ENCODE results near the gene NOX3.
"Not testable (repeated sequence)": the region's sequence is repeated elsewhere in the genome, so short reads cannot be mapped to it uniquely, and the experiment has no call there.

Gene NOX3

GRCh38 chr6:155362968-155363632 is 92.5 kb downstream of the NOX3 start:
- not testable (repeated sequence) for DNase-seq

- no peak for DNase-seq
These were observed 101.5 kb downstream of the NOX3 start for GRCh38 chr6:155354167-155354566.

- DNase-seq, result no peak
These were observed 102.8 kb downstream of the NOX3 start for GRCh38 chr6:155352811-155353210.

- no peak for DNase-seq
These were observed 103.6 kb downstream of the NOX3 start for GRCh38 chr6:155352130-155352420.

GRCh38 chr6:155351273-155352129 is 104.1 kb downstream of the NOX3 start:
- DNase-seq, result no peak

- no peak for DNase-seq
These were observed 105.7 kb downstream of the NOX3 start for GRCh38 chr6:155349956-155350355.

- no peak for DNase-seq
These were observed 106.5 kb downstream of the NOX3 start for GRCh38 chr6:155349129-155349528.

GRCh38 chr6:155347800-155348199 is 107.8 kb downstream of the NOX3 start:
- DNase-seq, result no peak

- DNase-seq, result no peak
These were observed 108.7 kb downstream of the NOX3 start for GRCh38 chr6:155346957-155347356.
